Measurements from ENCODE around the gene ZSWIM8. TPM values are rescaled to one million over a fixed set of nuclear protein-coding genes. Genes with fewer than 3 reads are reported as not detected.
"Not testable (repeated sequence)": the region's sequence is repeated elsewhere in the genome, so short reads cannot be mapped to it uniquely, and the experiment has no call there.

ZSWIM8 gene
- polyA plus RNA-seq, 1 donor (not counting 4 experiments of a cell fraction or from before 2014, with no cell fraction given), result 34.2 TPM

DNA sequence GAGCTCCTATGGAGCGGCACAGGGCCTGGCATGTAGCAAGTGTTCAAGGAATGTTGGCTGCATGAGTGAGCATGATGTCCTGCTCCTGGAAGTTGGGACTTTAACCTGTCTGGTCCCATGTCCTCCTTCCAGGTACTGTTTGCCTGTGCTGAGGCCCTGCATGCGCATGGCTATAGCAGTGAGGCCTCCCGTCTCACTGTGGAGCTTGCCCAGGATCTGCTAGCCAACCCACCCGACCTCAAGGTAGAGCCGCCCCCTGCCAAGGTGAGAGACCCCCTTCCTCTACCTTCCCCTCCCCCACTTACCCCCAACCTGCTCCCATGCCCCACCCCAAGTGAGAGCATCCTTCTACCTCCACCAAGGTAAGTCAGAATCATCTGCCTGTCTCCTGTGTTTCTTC lies 8.1 kb downstream of the ZSWIM8 start:
- Histone ChIP-seq H3K79me2 (ENCODE audit: control insufficient read depth, insufficient read depth, low read length) (peaks cover 3% of the 10 kb centered on the region), H4K20me1 (ENCODE audit: control insufficient read depth, extremely low read depth, insufficient read depth, low read length) (peaks cover 4% of the 10 kb centered on the region), H3K4me3 (ENCODE audit: control insufficient read depth in 2 of 3, extremely low read depth in 1 of 3, insufficient read depth in 2 of 3, low read depth in 1 of 3, low read length in 3 of 3) (no peak overlapping the region), H3K36me3 (ENCODE audit: control insufficient read depth in 2 of 2, extremely low read depth in 1 of 2, insufficient read depth in 2 of 2, low read length in 2 of 2) (peaks cover 49 to 66% of the 10 kb centered on the region in 2 experiments), H2AFZ (ENCODE audit: control insufficient read depth, low read length) (no peak overlapping the region), H3K4me2 (ENCODE audit: control insufficient read depth, extremely low read depth, insufficient read depth, low read depth, low read length) (no peak overlapping the region), H3K9ac (ENCODE audit: control insufficient read depth, extremely low read depth, insufficient read depth, low read length) (no peak overlapping the region), H3K9me3 (ENCODE audit: control insufficient read depth, low read depth, low read length) (no peaks in the 10 kb centered on the region), H3K27me3 (ENCODE audit: control insufficient read depth, extremely low read depth, insufficient read depth, low read length) (no peaks in the 10 kb centered on the region), H3K9me1 (ENCODE audit: control insufficient read depth, extremely low read depth, insufficient read depth, low read length) (peaks cover 3% of the 10 kb centered on the region), H3K4me1 (ENCODE audit: control insufficient read depth, extremely low read depth, insufficient read depth, low read length) (no peaks in the 10 kb centered on the region), H3K27ac (ENCODE audit: control insufficient read depth, insufficient read depth, low read length) (no peak overlapping the region)
- no peak for FAIRE-seq
- no peak for TF ChIP-seq EZH2 (IDR thresholded peaks at IDR 0.05; ENCODE audit: low read length)
- TF ChIP-seq, protein P1, sequence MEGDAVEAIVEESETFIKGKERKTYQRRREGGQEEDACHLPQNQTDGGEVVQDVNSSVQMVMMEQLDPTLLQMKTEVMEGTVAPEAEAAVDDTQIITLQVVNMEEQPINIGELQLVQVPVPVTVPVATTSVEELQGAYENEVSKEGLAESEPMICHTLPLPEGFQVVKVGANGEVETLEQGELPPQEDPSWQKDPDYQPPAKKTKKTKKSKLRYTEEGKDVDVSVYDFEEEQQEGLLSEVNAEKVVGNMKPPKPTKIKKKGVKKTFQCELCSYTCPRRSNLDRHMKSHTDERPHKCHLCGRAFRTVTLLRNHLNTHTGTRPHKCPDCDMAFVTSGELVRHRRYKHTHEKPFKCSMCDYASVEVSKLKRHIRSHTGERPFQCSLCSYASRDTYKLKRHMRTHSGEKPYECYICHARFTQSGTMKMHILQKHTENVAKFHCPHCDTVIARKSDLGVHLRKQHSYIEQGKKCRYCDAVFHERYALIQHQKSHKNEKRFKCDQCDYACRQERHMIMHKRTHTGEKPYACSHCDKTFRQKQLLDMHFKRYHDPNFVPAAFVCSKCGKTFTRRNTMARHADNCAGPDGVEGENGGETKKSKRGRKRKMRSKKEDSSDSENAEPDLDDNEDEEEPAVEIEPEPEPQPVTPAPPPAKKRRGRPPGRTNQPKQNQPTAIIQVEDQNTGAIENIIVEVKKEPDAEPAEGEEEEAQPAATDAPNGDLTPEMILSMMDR (optimal IDR thresholded peaks at IDR 0.05 in 1 of 3, IDR thresholded peaks at IDR 0.05 in 1 of 3, conservative IDR thresholded peaks at IDR 0.05 in 1 of 3; ENCODE audit: extremely low read depth in 1 of 3, insufficient read depth in 2 of 3, low read length in 3 of 3), result no peak
- DNase-seq (ENCODE audit: low read depth, low spot score), result no peak
- dilution Hi-C loops (cut with MboI; ENCODE audit: extremely low pct_ligation_motif_present, low sequenced_read_pairs), result no loop called here

DNA sequence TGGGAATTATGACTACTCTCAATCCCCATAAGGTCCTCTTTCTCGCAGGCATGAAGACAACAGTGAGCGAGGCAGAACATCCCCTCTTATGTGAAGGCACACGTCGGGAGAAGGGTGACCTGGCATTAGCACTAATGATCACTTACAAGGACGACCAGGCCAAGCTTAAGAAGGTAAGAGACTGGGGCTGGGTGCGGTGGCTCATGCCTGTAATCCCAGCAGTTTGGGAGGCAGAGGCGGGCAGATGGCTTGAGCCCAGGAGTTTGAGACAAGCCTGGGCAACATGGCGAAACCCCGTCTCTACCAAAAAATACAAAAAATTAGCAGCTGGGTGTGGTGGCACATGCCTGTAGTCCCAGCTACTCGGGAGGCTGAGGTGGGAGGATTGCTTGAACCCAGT lies 10.1 kb downstream of the ZSWIM8 start:
- H3K9me1 ChIP-seq (ENCODE audit: control insufficient read depth, extremely low read depth, insufficient read depth, low read length); H2AFZ ChIP-seq (ENCODE audit: control insufficient read depth, low read length); H3K79me2 ChIP-seq (ENCODE audit: control insufficient read depth, insufficient read depth, low read length); H3K9ac ChIP-seq (ENCODE audit: control insufficient read depth, extremely low read depth, insufficient read depth, low read length); H3K4me3 ChIP-seq (ENCODE audit: control insufficient read depth in 2 of 3, extremely low read depth in 1 of 3, insufficient read depth in 2 of 3, low read depth in 1 of 3, low read length in 3 of 3); H3K27me3 ChIP-seq (ENCODE audit: control insufficient read depth, extremely low read depth, insufficient read depth, low read length); FAIRE-seq; H3K27ac ChIP-seq (ENCODE audit: control insufficient read depth, insufficient read depth, low read length); H3K4me2 ChIP-seq (ENCODE audit: control insufficient read depth, extremely low read depth, insufficient read depth, low read depth, low read length); H4K20me1 ChIP-seq (ENCODE audit: control insufficient read depth, extremely low read depth, insufficient read depth, low read length); H3K9me3 ChIP-seq (ENCODE audit: control insufficient read depth, low read depth, low read length); H3K4me1 ChIP-seq (ENCODE audit: control insufficient read depth, extremely low read depth, insufficient read depth, low read length); dilution Hi-C loops (cut with MboI; ENCODE audit: extremely low pct_ligation_motif_present, low sequenced_read_pairs); DNase-seq (ENCODE audit: low read depth, low spot score): not testable (repeated sequence)
- peaks cover 51 to 64% of the 10 kb centered on the region in 2 experiments for H3K36me3 ChIP-seq (ENCODE audit: control insufficient read depth in 2 of 2, extremely low read depth in 1 of 2, insufficient read depth in 2 of 2, low read length in 2 of 2)

DNA sequence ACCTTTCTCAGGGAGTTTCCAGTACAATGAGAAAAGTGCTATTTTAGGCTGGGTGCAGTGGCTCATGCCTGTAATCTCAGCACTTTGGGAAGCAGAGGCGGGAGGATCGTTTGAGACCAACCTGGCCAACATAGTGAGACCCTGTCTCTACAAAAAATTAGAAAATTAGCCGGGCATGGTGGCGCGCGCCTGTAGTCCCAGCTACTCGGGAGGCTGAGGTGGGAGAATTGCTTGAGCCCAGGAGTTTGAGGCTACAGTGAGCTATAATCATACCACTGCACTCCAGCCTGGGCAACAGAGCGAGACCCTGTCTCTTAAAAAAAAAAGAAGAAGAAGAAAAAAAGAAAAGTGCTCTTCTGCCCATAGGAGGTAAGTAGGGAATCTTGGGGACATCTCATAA lies 10.6 kb downstream of the ZSWIM8 start:
- H3K27me3 ChIP-seq (ENCODE audit: control insufficient read depth, extremely low read depth, insufficient read depth, low read length); H3K9me1 ChIP-seq (ENCODE audit: control insufficient read depth, extremely low read depth, insufficient read depth, low read length); H4K20me1 ChIP-seq (ENCODE audit: control insufficient read depth, extremely low read depth, insufficient read depth, low read length); H3K27ac ChIP-seq (ENCODE audit: control insufficient read depth, insufficient read depth, low read length); H3K4me3 ChIP-seq (ENCODE audit: control insufficient read depth in 2 of 3, extremely low read depth in 1 of 3, insufficient read depth in 2 of 3, low read depth in 1 of 3, low read length in 3 of 3); DNase-seq (ENCODE audit: low read depth, low spot score); FAIRE-seq; H3K9me3 ChIP-seq (ENCODE audit: control insufficient read depth, low read depth, low read length); H3K79me2 ChIP-seq (ENCODE audit: control insufficient read depth, insufficient read depth, low read length); dilution Hi-C loops (cut with MboI; ENCODE audit: extremely low pct_ligation_motif_present, low sequenced_read_pairs); H3K4me1 ChIP-seq (ENCODE audit: control insufficient read depth, extremely low read depth, insufficient read depth, low read length); H3K4me2 ChIP-seq (ENCODE audit: control insufficient read depth, extremely low read depth, insufficient read depth, low read depth, low read length); H2AFZ ChIP-seq (ENCODE audit: control insufficient read depth, low read length); H3K9ac ChIP-seq (ENCODE audit: control insufficient read depth, extremely low read depth, insufficient read depth, low read length): not testable (repeated sequence)
- peaks cover 49 to 63% of the 10 kb centered on the region in 2 experiments for H3K36me3 ChIP-seq (ENCODE audit: control insufficient read depth in 2 of 2, extremely low read depth in 1 of 2, insufficient read depth in 2 of 2, low read length in 2 of 2)
